HG03432 (cell line): ENCODE results near the gene CORO2B.
"Not testable (repeated sequence)": the region's sequence is repeated elsewhere in the genome, so short reads cannot be mapped to it uniquely, and the experiment has no call there.

ENCODE experiments used
- ATAC-seq: cut with Tn5 transposase; IDR thresholded peaks from one replicate; pipeline ENCODE4 v1.9.1; 2021; ENCODE audit warnings: mild to moderate bottlenecking, moderate library complexity; ENCODE audit not compliant: unreplicated experiment

Gene CORO2B

GRCh38 chr15:68643216-68643830 lies 64.5 kb downstream of the CORO2B start:
- ATAC-seq: no peak

DNA sequence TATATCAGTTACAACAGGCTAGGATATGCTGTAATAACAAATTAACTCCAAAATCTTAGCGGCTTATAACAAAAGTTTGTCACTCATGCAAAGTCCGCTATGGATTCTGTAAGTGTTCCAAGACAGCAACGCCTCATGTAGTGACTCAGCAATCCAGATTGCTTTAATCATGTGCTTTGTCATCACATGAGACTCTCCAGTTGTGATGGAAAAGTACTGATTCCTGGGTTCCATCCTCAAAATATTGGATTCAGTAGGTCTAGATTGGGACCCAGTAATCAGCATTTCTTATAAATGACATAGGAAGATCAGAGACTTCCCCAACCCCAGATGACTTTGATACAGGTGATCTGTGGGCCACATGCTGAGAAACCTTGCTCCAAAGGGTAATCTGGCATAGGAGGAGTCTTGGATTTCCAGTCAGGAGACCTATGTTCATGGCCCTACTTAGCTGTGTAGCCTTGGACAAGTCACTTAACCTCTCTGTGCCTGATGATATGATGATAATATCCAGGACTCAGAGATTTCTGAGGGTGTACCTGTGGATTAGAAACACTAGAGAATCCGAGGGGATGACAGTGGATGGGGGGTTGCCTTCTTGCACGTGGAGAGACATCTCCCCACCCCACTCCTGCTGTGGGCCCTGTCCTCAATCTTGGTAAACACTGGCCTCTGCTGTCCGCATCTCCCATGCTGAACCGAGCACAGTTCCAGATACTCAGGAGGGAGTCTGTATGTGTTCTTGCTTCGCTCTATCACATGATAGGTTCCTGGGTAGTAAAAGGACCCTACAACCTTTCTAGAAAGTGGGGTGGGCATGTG lies 65.5 kb downstream of the CORO2B start:
- no peak for ATAC-seq

GRCh38 chr15:68644996-68645395 lies 66.2 kb downstream of the CORO2B start:
- no peak for ATAC-seq

DNA sequence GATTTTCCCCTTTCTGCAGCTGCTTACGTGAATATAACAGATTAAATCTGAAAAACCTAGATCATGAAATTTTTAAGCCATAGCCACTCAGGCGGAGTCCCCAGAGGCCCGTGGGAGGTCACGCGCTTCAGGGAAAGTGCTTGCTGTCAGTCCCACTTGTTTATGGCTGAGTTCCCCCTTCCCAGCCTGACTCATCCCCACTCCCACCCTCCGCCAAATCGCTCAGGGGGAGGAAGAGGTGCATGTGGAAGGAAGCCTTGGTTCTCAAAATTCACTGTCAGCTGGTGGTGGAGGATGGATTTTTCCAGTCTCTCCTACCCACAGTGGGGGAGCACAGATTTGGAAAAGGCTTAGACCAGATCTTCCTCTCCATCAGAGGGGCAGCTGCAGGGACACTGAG lies 67.4 kb downstream of the CORO2B start:
- no peak for ATAC-seq

- ATAC-seq: no peak
Measured at GRCh38 chr15:68646696-68647095, 67.9 kb downstream of the CORO2B start.

DNA sequence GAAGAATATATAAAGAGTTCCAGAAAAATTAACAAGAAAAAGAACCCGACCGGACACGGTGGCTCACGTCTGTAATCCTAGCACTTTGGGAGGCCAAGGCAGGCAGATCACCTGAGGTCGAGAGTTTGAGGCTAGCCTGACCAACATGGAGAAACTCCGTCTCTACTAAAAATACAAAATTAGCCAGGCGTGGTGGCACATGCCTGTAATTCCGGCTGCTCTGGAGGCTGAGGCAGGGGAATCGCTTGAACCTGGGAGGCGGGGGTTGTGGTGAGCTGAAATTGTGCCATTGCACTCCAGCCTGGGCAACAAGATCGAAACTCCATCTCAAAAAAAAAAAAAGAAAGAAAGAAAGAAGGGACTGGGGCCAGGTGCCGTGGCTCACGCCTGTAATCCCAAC lies 68.6 kb downstream of the CORO2B start:
- not testable (repeated sequence) for ATAC-seq

DNA sequence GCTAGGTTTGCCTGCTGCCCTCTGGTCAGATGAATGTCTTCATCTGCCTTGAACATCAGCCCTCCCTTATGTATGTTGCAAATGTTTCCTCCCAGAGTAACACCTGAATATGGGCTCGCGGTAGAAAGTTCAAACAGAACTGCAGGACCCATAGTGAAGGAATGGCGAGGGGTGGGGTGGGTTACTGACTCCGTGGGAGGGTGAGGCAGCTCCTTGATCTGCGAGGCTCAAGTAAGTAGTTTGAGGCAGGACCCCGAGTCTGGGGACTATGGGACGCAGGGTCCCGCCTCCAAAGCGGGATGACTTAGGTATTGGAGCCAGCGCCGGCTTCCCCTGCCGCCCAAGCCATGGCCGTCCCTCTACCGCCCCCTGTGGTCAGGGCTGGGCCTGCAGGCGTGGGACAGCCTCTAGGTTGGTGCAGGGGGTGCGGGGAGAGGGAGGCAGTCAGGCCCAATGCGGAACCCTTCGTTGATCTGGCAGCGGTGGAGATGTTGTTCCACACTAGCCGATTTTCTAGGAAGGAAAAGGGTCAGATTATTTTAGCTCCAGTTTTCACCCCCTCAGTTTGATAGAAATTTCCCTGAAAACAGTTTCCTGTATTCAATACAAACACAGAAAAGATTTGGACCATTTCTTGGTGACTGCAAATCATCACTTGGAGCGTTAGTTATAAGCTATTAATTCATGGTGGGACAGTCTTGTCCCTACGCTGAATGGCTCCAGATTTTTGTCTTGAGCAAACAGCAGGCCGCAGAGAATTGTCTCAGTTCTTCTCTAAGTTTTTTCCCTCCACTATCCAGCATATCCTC lies 72.3 kb downstream of the CORO2B start:
- ATAC-seq: no peak

- no peak for ATAC-seq
Measured at GRCh38 chr15:68651916-68652525, 73.2 kb downstream of the CORO2B start.

GRCh38 chr15:68653031-68653635 lies 74.3 kb downstream of the CORO2B start:
- no peak for ATAC-seq

DNA sequence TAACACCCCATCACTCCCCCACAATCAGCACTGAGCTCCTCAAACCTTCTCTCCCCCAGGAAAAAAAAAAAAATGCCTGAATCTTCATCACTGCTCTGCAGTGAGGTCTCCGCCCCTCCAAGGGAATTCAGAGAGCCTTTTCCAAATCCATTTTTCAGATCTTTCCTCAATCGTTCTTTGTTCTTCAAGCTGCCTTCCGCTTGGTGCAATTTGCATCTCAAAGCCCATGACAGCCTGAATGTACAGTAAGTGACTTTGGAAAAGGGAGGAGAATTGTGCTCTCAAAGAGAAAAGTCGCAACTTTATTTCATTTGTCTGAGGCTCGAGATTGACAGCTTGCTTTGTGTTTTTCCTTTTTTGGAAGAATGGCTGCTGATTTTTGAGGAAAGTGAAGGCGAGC lies 75.0 kb downstream of the CORO2B start:
- no peak for ATAC-seq

DNA sequence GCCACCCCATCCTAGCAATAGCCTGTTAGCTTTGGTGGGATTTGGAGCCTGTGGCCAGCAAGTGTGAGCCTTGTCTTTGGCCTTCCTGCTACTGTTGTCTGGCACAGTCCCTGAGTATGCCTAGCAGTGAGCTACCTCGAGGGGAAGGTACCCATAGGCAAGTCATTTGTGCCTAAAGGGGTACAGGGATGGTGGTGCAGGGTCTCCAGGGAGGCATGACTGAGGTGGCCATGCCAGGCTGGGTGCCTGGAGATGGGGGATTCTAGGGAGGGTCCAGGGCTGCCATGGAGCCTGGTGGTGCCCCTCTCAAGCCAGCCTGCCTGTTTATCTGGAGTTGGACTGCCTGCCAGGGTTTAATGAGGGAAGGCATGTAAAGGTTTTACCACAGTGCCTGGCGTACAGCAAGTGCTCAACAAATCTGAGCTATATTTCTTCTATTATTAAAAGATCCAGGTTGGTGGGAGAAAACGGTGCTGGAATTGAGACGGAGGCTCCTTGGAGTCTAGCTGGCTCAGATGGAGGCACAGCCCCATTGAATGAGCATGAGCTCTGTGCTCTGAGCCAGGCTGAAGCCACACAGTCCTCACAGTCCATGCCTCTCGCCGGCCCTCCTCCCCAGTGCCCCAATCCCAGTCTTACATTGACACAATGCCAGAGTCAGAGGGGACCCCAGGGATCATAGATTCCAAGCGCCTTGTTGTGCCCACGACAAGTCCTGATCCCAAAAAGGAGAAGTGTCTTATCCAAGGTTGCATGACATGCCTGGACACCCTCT lies 76.2 kb downstream of the CORO2B start:
- no peak for ATAC-seq

GRCh38 chr15:68655686-68656437 lies 77.1 kb downstream of the CORO2B start:
- ATAC-seq: no peak

DNA sequence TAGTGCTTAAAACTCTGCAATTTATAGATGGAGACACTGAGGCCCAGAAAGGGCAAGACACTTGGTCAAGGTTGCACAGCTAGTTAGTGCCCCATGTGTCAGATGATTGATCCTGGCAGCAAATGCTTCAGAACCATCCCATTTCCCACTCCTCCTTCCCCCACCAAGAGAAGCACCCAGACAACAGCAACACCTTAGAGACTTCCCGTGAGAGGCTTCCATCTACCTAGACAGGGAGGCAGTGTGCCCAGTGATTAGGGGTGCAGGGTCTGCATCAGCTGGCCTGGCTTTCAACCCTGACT lies 77.6 kb downstream of the CORO2B start:
- no peak for ATAC-seq

DNA sequence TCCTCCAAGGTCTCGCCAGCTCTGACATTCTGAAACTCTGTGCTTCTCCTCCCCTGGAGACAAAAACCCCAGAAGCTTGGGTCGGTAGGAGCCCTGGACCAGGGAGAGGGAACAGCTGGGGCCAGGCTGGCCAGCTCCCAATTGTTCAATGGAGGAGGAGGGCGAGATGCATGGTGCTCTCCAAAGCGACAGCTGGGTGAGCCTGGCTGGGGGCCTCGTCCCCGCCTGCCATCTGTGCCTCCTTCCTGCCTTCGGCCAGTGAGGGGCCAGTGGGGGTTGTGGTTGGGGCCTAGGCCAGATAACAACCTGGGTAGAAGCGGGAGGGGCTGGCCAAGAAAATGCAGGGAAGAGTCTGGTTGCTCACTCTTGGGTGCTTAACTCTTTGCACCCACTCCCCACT lies 79.4 kb downstream of the CORO2B start:
- no peak for ATAC-seq

DNA sequence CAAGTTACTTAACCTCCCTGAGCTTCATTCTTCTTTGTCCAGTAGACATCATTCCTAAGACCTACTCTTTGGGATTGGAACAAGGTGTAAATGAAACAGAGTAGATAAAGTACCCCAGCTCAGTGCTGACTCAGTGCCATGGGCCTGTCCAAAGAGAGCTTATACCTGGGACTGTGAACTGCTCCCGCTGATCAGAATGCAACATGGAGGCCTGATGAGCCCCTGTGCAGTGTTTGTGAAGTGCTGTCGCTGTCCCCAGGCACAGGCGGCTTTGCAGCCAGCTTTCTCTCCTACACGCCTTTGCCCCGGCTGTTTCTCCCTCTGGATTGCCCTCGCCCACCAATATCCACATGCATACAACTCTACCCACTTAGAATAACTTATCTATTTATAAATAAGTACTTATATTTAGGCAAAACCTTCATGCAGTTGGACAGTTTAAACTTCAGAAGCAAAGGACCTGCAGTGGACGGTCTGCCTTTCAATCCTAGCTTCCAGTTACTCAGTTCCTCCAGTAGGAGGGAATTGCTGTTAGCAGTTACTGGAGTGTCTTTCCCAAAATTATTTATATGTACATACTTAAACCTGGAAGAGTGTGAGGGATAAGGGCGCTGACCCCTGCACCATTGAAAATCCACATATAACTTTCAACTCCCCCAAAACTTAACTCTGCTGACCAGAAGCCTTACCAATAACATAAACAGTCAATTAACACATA lies 80.0 kb downstream of the CORO2B start:
- ATAC-seq: no peak

GRCh38 chr15:68663526-68663925 lies 84.7 kb downstream of the CORO2B start:
- no peak for ATAC-seq

DNA sequence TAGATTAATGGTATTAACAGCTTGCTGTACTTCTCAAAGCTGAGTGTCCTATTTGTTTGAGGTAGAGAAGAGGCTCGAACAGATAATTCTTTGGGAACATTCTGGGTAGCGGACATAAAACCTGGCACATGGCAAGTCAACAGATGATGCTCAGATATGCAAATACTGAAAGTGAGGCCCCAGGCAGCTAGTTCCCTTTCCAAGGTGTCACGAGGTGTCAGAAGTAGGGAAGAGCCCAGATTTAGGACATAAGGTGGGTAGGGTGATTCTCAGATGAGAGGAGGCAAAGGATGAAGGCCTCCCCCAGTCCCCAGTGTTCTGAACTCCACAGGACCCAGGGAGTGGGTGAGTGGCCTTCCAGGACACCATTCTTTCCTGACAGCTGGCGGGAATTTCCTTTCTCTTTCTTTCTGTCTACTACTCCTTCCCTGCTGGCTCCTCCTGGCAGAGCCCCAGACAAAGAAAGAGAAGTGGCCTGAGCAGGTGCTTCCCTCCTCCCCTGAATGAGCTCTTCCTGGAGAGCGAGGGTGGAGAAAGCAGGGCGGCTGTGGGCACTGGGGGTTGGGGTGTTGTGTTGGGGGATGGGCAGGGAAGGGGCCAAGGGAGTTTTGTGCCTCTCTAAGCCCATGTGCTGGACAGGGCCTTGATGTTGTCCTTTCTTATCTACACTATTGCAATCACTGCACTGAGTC lies 87.5 kb downstream of the CORO2B start:
- no peak for ATAC-seq

DNA sequence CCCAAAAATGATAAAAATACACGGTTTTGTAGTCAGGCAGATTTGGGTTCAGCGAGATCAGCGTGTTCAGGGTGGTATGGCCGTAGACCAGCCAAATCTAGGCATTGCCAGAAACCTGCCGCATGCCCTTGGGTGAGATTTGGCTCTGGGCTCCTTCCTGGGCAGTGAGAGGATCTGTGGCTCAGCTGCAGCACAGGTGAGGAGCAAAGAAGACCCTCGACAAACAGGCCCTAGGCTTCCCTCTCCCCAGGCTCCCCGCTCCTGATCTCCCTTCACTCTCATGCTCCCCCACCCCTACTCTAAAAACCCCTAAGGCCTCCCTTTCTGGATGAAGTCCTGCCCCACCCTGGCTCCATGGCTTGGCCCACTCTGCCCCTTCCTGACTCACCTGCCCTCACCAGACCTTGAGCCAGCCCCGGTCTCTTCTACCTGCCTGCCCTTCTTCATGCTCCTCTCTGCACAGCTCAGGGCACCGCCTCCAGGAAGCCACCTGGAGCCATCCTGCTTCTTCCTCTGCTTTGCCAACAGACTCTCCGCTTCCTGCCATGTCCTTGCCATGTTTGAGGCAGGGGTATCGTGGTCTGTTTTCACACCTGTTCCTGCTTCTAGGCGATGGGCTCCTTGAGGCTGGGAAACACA lies 88.1 kb downstream of the CORO2B start:
- ATAC-seq: no peak
